DND-41 (cell line): Measurements from ENCODE around the gene NUP133.

Experiments used
- ATAC-seq: fragments of 200-7000 bp; cut with Tn5 transposase; 3 replicates; pipeline ENCODE4 v1.9.1; 2021; ENCODE audit warnings: low read depth; ENCODE audit not compliant: insufficient read depth
- DNase-seq: peaks from one replicate; pipeline ENCODE4 v3.0.0-alpha.2; 2020
- H2AFZ ChIP-seq: 2 replicates; pipeline ENCODE4 v1.6.0; 2012; ENCODE audit warnings: low read depth, low read length
- H3K27ac ChIP-seq: 2 replicates; pipeline ENCODE4 v1.5.1; 2012; ENCODE audit warnings: low read length, inconsistent platforms
- H3K27me3 ChIP-seq: fragments of 200-600 bp; sonication (generic); 2 replicates; pipeline ENCODE4 v1.6.0; 2012; ENCODE audit warnings: low read length, mild to moderate bottlenecking, inconsistent platforms; ENCODE audit not compliant: insufficient read depth, poor library complexity
- H3K36me3 ChIP-seq: 2 replicates; pipeline ENCODE4 v1.5.1; 2012; ENCODE audit warnings: low read length, inconsistent platforms; ENCODE audit not compliant: insufficient read depth
- H3K4me1 ChIP-seq: 2 replicates; pipeline ENCODE4 v1.5.1; 2012; ENCODE audit warnings: mild to moderate bottlenecking, low read length; ENCODE audit not compliant: insufficient read depth
- H3K4me2 ChIP-seq: 2 replicates; pipeline ENCODE4 v1.6.0; 2012; ENCODE audit warnings: mild to moderate bottlenecking, moderate library complexity, low read length, inconsistent platforms; ENCODE audit not compliant: insufficient read depth
- H3K4me3 ChIP-seq, 2 experiments: fragments of 200-600 bp in 1 of 2; shearing (Covaris generic) in 1 of 2; 2 replicates each; pipeline ENCODE4 v1.5.1; 2012 to 2016; ENCODE audit warnings: inconsistent platforms in 2 of 2, low read length in 2 of 2, mild to moderate bottlenecking in 2 of 2, low read depth in 1 of 2, moderate library complexity in 1 of 2
- H3K79me2 ChIP-seq: 2 replicates; pipeline ENCODE4 v1.6.0; 2012; ENCODE audit warnings: low read length, inconsistent platforms; ENCODE audit not compliant: insufficient read depth
- H3K9ac ChIP-seq: 2 replicates; pipeline ENCODE4 v1.6.0; 2012; ENCODE audit warnings: low read depth, mild to moderate bottlenecking, inconsistent platforms, low read length, moderate library complexity
- H3K9me3 ChIP-seq: 2 replicates; pipeline ENCODE4 v1.5.1; 2012; ENCODE audit warnings: low read length, moderate library complexity, mild to moderate bottlenecking, inconsistent platforms; ENCODE audit not compliant: insufficient read depth, severe bottlenecking
- H4K20me1 ChIP-seq: 2 replicates; pipeline ENCODE4 v1.6.0; 2012; ENCODE audit warnings: low read length; ENCODE audit not compliant: insufficient read depth
- EZH2 ChIP-seq: IDR thresholded peaks from 3 replicates; pipeline ENCODE4 v1.6.1; 2012; ENCODE audit warnings: borderline replicate concordance, low read depth, mild to moderate bottlenecking, moderate library complexity, low read length, inconsistent platforms; ENCODE audit not compliant: severe bottlenecking
- TF ChIP-seq, protein P1 (sequence below): IDR thresholded peaks from 2 replicates; pipeline ENCODE4 v1.5.1; 2012; ENCODE audit warnings: borderline replicate concordance, low read length, moderate library complexity, mild to moderate bottlenecking; ENCODE audit not compliant: poor library complexity, severe bottlenecking; ENCODE audit errors: extremely low read depth

Gene NUP133

DNA sequence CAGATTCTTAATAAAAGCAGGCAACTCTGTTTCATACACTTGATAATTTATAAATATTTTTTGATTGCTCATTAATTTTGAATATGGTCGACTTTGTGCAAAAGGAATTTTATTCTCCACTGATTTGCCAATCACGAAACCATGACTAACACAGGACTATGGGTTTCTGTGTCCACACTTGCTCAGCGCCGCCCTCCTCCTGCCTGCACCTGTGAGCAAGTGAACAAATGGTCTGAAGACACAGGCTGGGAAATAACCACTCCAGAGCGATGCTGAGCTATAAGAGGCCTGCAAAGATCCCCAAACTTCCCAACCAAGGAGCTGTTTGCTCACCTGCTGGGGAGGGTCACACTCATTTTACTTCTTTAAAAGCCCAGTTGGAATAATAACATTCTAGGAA, 30.8 kb upstream of the NUP133 start:
- ATAC-seq: no peak

DNA sequence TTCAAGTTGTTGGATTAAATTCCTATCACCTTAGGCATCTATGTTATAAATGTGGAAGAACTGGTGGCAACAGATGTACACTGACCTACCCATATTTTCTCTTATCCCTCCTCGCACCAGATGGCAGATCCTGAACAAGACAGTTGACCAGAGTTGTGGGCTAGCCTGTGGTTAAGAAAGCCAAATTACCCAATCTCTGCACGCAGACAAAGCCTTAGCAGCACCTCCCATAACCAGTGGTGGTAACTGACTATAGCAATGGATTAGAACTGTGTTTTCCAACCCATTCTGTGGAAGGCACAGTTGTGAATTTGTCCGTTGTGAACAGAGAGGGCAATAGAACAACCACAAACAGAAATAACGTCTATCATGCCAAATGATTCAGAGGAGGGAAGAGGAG, 29.8 kb upstream of the NUP133 start:
- TF ChIP-seq, protein P1, sequence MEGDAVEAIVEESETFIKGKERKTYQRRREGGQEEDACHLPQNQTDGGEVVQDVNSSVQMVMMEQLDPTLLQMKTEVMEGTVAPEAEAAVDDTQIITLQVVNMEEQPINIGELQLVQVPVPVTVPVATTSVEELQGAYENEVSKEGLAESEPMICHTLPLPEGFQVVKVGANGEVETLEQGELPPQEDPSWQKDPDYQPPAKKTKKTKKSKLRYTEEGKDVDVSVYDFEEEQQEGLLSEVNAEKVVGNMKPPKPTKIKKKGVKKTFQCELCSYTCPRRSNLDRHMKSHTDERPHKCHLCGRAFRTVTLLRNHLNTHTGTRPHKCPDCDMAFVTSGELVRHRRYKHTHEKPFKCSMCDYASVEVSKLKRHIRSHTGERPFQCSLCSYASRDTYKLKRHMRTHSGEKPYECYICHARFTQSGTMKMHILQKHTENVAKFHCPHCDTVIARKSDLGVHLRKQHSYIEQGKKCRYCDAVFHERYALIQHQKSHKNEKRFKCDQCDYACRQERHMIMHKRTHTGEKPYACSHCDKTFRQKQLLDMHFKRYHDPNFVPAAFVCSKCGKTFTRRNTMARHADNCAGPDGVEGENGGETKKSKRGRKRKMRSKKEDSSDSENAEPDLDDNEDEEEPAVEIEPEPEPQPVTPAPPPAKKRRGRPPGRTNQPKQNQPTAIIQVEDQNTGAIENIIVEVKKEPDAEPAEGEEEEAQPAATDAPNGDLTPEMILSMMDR: no peak
- no peak for TF ChIP-seq EZH2

More for the DNA sequence above, 30.8 kb upstream of the NUP133 start:
- DNase-seq: no peak
- no peaks in the 10 kb centered on the region for H4K20me1 ChIP-seq
- no peak for TF ChIP-seq EZH2
- TF ChIP-seq, protein P1: no peak
- no peaks in the 10 kb centered on the region for H3K9me3 ChIP-seq
- no peaks in the 10 kb centered on the region for H3K27me3 ChIP-seq
- H2AFZ ChIP-seq: no peak overlapping the region
- H3K4me3 ChIP-seq: no peak overlapping the region
- peaks cover 81% of the 10 kb centered on the region for H3K36me3 ChIP-seq
- no peak overlapping the region for H3K9ac ChIP-seq
- no peak overlapping the region for H3K27ac ChIP-seq
- H3K4me1 ChIP-seq: no peaks in the 10 kb centered on the region
- H3K4me2 ChIP-seq: no peak overlapping the region
- no peaks in the 10 kb centered on the region for H3K79me2 ChIP-seq

DNA sequence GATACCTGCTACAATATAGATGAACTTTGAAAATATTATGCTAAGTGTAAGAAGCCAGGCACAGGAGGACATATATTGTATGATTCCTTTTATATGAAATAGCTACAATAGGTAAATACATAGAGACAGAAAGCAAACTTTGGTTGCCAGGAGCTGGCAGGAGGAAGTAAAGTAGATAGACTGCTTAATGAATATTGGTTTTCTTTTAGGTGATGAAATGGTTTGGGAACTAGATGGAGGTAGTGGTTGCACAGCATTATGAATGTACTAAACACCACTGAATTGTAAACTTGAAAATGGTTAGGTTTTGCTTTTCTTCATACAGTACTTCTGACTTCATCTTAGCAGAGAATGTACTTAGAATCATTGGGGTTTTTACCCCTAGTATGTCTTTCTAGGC, 28.8 kb upstream of the NUP133 start:
- H3K4me3 ChIP-seq: no peak overlapping the region
- no peaks in the 10 kb centered on the region for H3K27me3 ChIP-seq
- H2AFZ ChIP-seq: no peak overlapping the region
- no peak overlapping the region for H3K9ac ChIP-seq
- DNase-seq: no peak
- peaks cover 76% of the 10 kb centered on the region for H3K36me3 ChIP-seq
- no peak overlapping the region for H3K4me2 ChIP-seq
- H4K20me1 ChIP-seq: no peaks in the 10 kb centered on the region
- no peaks in the 10 kb centered on the region for H3K4me1 ChIP-seq
- no peaks in the 10 kb centered on the region for H3K79me2 ChIP-seq
- H3K27ac ChIP-seq: no peak overlapping the region
- no peak for ATAC-seq
- no peaks in the 10 kb centered on the region for H3K9me3 ChIP-seq
- TF ChIP-seq, protein P1: no peak
- no peak for TF ChIP-seq EZH2

More for the DNA sequence above, 29.8 kb upstream of the NUP133 start:
- H4K20me1 ChIP-seq: no peaks in the 10 kb centered on the region
- H3K4me3 ChIP-seq: no peak overlapping the region
- no peaks in the 10 kb centered on the region for H3K27me3 ChIP-seq
- no peak for DNase-seq
- H3K9me3 ChIP-seq: no peaks in the 10 kb centered on the region
- peaks cover 76% of the 10 kb centered on the region for H3K36me3 ChIP-seq
- no peak overlapping the region for H3K27ac ChIP-seq
- H3K4me1 ChIP-seq: no peaks in the 10 kb centered on the region
- H3K79me2 ChIP-seq: no peaks in the 10 kb centered on the region
- no peak for ATAC-seq
- H2AFZ ChIP-seq: no peak overlapping the region
- no peak overlapping the region for H3K9ac ChIP-seq
- no peak overlapping the region for H3K4me2 ChIP-seq

DNA sequence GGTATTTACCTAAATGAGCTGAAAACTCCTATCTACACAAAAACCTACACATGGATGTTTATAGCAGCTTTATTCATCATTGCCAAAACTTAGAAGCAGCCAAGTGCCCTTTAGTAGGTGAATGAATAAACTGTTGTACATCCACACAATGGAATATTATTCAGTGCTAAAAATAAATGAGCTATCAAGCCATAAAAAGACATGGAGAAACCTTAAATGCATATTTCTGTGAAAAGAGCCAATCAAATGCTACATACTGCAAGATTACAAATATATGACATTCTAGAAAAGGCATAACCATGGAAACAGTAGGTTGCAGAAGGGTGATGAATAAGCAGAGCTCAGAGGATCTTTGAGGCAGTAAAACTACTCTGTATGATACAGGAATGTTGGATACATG, 27.1 kb upstream of the NUP133 start:
- Histone ChIP-seq H3K9me3 (no peaks in the 10 kb centered on the region), H3K9ac (no peak overlapping the region), H4K20me1 (no peaks in the 10 kb centered on the region), H3K36me3 (peaks cover 79% of the 10 kb centered on the region), H2AFZ (no peak overlapping the region), H3K4me1 (no peaks in the 10 kb centered on the region), H3K4me3 (no peak overlapping the region), H3K27me3 (no peaks in the 10 kb centered on the region), H3K79me2 (no peaks in the 10 kb centered on the region), H3K27ac (no peak overlapping the region), H3K4me2 (no peak overlapping the region)
- DNase-seq: no peak
- no peak for TF ChIP-seq EZH2
- TF ChIP-seq, protein P1: no peak
- ATAC-seq: no peak
